HL-60 (cell line): ENCODE results near the gene ABCA10.

Source experiments
- DNase-seq, 2 experiments: peaks; one replicate each; pipeline ENCODE4 v3.0.0-alpha.2; 2010 to 2020; ENCODE audit warnings: low read depth in 1 of 2, low spot score in 1 of 2
- H3K27ac ChIP-seq: fragments of 250-450 bp; sonication (Bioruptor Pico); replicated peaks from 2 replicates; pipeline ENCODE4 v1.5.1; 2020; ENCODE audit warnings: mild to moderate bottlenecking, moderate library complexity
- H3K27me3 ChIP-seq: fragments of 250-450 bp; sonication (Bioruptor Pico); 2 replicates; pipeline ENCODE4 v1.5.1; 2021; ENCODE audit warnings: mild to moderate bottlenecking, moderate library complexity; ENCODE audit not compliant: insufficient read depth, poor library complexity, severe bottlenecking
- H3K4me3 ChIP-seq: replicated peaks from 2 replicates; pipeline ENCODE4 v1.5.1; 2011; ENCODE audit warnings: mild to moderate bottlenecking, control low read depth, low read length; ENCODE audit not compliant: insufficient read depth
- GABPA ChIP-seq: IDR thresholded peaks from 2 replicates; pipeline ENCODE4 v1.6.1; 2012; ENCODE audit warnings: low read depth
- POLR2AphosphoS5 ChIP-seq: IDR thresholded peaks from 2 replicates; pipeline ENCODE4 v1.6.1; 2012; ENCODE audit warnings: low read depth
- SPI1 ChIP-seq: IDR thresholded peaks from 2 replicates; pipeline ENCODE4 v1.6.1; 2012; ENCODE audit warnings: low read depth, mild to moderate bottlenecking, borderline replicate concordance
- TF ChIP-seq, protein P1 (sequence below): IDR thresholded peaks from 2 replicates; pipeline ENCODE4 v1.6.1; 2012; ENCODE audit warnings: low read depth; ENCODE audit not compliant: insufficient replicate concordance
- TF ChIP-seq, protein P2 (sequence below): IDR thresholded peaks from one replicate; pipeline ENCODE4 v1.5.1; 2011; ENCODE audit warnings: low read length, control low read depth, inconsistent platforms; ENCODE audit not compliant: insufficient read depth

The ABCA10 gene

GRCh38 chr17:69188064-69188463 lies 40.6 kb downstream of the ABCA10 start:
- DNase-seq, result no peak
- Histone ChIP-seq H3K27me3 (no peaks in the 10 kb centered on the region), H3K27ac (no peak overlapping the region), H3K4me3 (no peak overlapping the region)
- TF ChIP-seq, protein P1, sequence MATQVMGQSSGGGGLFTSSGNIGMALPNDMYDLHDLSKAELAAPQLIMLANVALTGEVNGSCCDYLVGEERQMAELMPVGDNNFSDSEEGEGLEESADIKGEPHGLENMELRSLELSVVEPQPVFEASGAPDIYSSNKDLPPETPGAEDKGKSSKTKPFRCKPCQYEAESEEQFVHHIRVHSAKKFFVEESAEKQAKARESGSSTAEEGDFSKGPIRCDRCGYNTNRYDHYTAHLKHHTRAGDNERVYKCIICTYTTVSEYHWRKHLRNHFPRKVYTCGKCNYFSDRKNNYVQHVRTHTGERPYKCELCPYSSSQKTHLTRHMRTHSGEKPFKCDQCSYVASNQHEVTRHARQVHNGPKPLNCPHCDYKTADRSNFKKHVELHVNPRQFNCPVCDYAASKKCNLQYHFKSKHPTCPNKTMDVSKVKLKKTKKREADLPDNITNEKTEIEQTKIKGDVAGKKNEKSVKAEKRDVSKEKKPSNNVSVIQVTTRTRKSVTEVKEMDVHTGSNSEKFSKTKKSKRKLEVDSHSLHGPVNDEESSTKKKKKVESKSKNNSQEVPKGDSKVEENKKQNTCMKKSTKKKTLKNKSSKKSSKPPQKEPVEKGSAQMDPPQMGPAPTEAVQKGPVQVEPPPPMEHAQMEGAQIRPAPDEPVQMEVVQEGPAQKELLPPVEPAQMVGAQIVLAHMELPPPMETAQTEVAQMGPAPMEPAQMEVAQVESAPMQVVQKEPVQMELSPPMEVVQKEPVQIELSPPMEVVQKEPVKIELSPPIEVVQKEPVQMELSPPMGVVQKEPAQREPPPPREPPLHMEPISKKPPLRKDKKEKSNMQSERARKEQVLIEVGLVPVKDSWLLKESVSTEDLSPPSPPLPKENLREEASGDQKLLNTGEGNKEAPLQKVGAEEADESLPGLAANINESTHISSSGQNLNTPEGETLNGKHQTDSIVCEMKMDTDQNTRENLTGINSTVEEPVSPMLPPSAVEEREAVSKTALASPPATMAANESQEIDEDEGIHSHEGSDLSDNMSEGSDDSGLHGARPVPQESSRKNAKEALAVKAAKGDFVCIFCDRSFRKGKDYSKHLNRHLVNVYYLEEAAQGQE, result no peak
- TF ChIP-seq SPI1, result no peak
- no peak for TF ChIP-seq POLR2AphosphoS5
- TF ChIP-seq, protein P2, sequence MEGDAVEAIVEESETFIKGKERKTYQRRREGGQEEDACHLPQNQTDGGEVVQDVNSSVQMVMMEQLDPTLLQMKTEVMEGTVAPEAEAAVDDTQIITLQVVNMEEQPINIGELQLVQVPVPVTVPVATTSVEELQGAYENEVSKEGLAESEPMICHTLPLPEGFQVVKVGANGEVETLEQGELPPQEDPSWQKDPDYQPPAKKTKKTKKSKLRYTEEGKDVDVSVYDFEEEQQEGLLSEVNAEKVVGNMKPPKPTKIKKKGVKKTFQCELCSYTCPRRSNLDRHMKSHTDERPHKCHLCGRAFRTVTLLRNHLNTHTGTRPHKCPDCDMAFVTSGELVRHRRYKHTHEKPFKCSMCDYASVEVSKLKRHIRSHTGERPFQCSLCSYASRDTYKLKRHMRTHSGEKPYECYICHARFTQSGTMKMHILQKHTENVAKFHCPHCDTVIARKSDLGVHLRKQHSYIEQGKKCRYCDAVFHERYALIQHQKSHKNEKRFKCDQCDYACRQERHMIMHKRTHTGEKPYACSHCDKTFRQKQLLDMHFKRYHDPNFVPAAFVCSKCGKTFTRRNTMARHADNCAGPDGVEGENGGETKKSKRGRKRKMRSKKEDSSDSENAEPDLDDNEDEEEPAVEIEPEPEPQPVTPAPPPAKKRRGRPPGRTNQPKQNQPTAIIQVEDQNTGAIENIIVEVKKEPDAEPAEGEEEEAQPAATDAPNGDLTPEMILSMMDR, result no peak
- no peak for TF ChIP-seq GABPA

- Histone ChIP-seq H3K4me3 (no peak overlapping the region), H3K27me3 (no peaks in the 10 kb centered on the region), H3K27ac (no peak overlapping the region)
- no peak for DNase-seq
- no peak for TF ChIP-seq POLR2AphosphoS5
- no peak for TF ChIP-seq GABPA
- TF ChIP-seq SPI1, result no peak
These were observed 41.3 kb downstream of the ABCA10 start for GRCh38 chr17:69187294-69187693.

- TF ChIP-seq, protein P2, result no peak
- TF ChIP-seq SPI1, result no peak
- TF ChIP-seq GABPA, result no peak
- Histone ChIP-seq H3K27me3 (no peaks in the 10 kb centered on the region), H3K4me3 (no peak overlapping the region), H3K27ac (no peak overlapping the region)
- no peak for DNase-seq
These were observed 49.2 kb downstream of the ABCA10 start for GRCh38 chr17:69179227-69179952.

- TF ChIP-seq, protein P1, result no peak
- no peak for TF ChIP-seq SPI1
- no peak for TF ChIP-seq GABPA
- no peak for TF ChIP-seq POLR2AphosphoS5
- TF ChIP-seq, protein P2, result no peak
- peak overlapping the region; percentile 54 for H3K27ac ChIP-seq
- DNase-seq, result no peak
These were observed 52.2 kb downstream of the ABCA10 start for GRCh38 chr17:69176457-69176795.

More at GRCh38 chr17:69176457-69176795, 52.2 kb downstream of the ABCA10 start:
- H3K4me3 ChIP-seq, result no peak overlapping the region
- no peaks in the 10 kb centered on the region for H3K27me3 ChIP-seq
